ENCODE measurements around the gene LYSMD4.

DNA sequence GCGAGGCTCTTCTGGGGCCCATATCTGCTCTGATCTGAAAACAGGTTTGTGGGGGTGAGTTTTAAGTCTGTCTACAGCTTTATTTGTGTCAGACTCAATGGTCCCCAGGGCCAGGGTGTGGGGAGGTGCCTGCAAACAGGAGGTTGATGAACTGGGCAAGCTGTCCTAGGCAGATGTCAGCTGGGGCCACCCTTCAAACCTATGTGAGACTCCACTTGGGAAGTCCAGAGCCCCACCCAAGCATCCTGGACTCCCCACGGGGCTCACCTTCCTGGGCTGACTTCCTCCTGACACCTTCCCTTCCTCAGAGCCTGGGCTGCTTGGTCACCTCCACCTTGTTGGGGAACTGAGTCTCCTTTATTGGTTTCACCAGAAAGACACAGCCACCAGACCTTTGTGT is 8.6 kb upstream of the LYSMD4 start:
- TF ChIP-seq, protein P1, sequence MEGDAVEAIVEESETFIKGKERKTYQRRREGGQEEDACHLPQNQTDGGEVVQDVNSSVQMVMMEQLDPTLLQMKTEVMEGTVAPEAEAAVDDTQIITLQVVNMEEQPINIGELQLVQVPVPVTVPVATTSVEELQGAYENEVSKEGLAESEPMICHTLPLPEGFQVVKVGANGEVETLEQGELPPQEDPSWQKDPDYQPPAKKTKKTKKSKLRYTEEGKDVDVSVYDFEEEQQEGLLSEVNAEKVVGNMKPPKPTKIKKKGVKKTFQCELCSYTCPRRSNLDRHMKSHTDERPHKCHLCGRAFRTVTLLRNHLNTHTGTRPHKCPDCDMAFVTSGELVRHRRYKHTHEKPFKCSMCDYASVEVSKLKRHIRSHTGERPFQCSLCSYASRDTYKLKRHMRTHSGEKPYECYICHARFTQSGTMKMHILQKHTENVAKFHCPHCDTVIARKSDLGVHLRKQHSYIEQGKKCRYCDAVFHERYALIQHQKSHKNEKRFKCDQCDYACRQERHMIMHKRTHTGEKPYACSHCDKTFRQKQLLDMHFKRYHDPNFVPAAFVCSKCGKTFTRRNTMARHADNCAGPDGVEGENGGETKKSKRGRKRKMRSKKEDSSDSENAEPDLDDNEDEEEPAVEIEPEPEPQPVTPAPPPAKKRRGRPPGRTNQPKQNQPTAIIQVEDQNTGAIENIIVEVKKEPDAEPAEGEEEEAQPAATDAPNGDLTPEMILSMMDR (IDR thresholded peaks at IDR 0.05; ENCODE audit: low read depth, low read length): no peak
- TF ChIP-seq, protein P2, sequence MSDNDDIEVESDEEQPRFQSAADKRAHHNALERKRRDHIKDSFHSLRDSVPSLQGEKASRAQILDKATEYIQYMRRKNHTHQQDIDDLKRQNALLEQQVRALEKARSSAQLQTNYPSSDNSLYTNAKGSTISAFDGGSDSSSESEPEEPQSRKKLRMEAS (IDR thresholded peaks at IDR 0.05; ENCODE audit: low read depth, low read length): no peak
